ENCODE measurements around the gene DPEP2NB.
"Not testable (repeated sequence)": the region's sequence is repeated elsewhere in the genome, so short reads cannot be mapped to it uniquely, and the experiment has no call there.

The DPEP2NB gene

GRCh38 chr16:67972285-67972684 is 43.4 kb downstream of the DPEP2NB start:
- not testable (repeated sequence) for H3K9me3 ChIP-seq (ENCODE audit: control insufficient read depth in 5 of 5, low read length in 5 of 5)

DNA sequence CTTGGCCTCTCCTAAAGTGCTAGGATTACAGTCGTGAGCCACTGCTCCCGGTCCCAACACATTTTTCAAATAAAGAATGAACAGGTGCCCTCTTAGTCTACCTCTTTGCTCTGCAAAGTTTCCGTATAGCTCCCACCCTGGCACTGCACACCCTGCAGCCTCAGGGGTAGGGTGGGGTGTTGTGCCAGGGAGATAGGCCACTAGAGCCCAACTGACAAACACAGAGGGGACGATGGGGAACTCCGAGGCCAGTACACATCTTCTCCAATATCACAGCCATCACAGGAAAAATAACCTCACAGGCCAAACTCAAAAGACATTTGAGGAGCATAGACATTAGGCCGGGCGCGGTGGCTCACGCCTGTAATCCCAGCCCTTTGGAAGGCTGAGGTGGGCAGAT is 44.6 kb downstream of the DPEP2NB start:
- no peak overlapping the region for H3K9ac ChIP-seq (ENCODE audit: low read length in 5 of 5)
- H3K4me3 ChIP-seq (ENCODE audit: low read depth in 1 of 5, low read length in 5 of 5): no peak overlapping the region
- no peaks in the 10 kb centered on the region for H3K9me3 ChIP-seq (ENCODE audit: control insufficient read depth in 5 of 5, low read length in 5 of 5)
- H3K36me3 ChIP-seq (ENCODE audit: control insufficient read depth in 5 of 5, insufficient read depth in 5 of 5, low read length in 5 of 5): no peaks in the 10 kb centered on the region
- no peaks in the 10 kb centered on the region for H3K27me3 ChIP-seq (ENCODE audit: control insufficient read depth in 5 of 5, insufficient read depth in 4 of 5, low read length in 5 of 5)
- H3K27ac ChIP-seq (ENCODE audit: low read depth, low read length): no peak overlapping the region
- H3K4me1 ChIP-seq (ENCODE audit: control insufficient read depth in 5 of 5, insufficient read depth in 5 of 5, low read length in 5 of 5): peaks cover 14 to 28% (median 25%) of the 10 kb centered on the region in 5 donors

More at GRCh38 chr16:67972285-67972684, 43.4 kb downstream of the DPEP2NB start:
- not testable (repeated sequence) for H3K36me3 ChIP-seq (ENCODE audit: control insufficient read depth in 5 of 5, insufficient read depth in 5 of 5, low read length in 5 of 5); H3K9ac ChIP-seq (ENCODE audit: low read length in 5 of 5); H3K4me3 ChIP-seq (ENCODE audit: low read depth in 1 of 5, low read length in 5 of 5); H3K27me3 ChIP-seq (ENCODE audit: control insufficient read depth in 5 of 5, insufficient read depth in 4 of 5, low read length in 5 of 5); H3K27ac ChIP-seq (ENCODE audit: low read depth, low read length)
- H3K4me1 ChIP-seq (ENCODE audit: control insufficient read depth in 5 of 5, insufficient read depth in 5 of 5, low read length in 5 of 5): peaks cover 2 to 16% (median 13%) of the 10 kb centered on the region in 5 donors

- Histone ChIP-seq H3K9ac (ENCODE audit: low read length in 5 of 5) (peak overlapping the region; percentile 8 to 82 (median 82)), H3K36me3 (ENCODE audit: control insufficient read depth in 5 of 5, insufficient read depth in 5 of 5, low read length in 5 of 5) (peaks cover 0 to 5% (median 3%) of the 10 kb centered on the region in 5 donors), H3K4me1 (ENCODE audit: control insufficient read depth in 5 of 5, insufficient read depth in 5 of 5, low read length in 5 of 5) (peaks cover 14 to 44% (median 39%) of the 10 kb centered on the region in 5 donors), H3K27me3 (ENCODE audit: control insufficient read depth in 5 of 5, insufficient read depth in 4 of 5, low read length in 5 of 5) (no peaks in the 10 kb centered on the region), H3K27ac (ENCODE audit: low read depth, low read length) (peak overlapping the region; percentile 91), H3K9me3 (ENCODE audit: control insufficient read depth in 5 of 5, low read length in 5 of 5) (no peaks in the 10 kb centered on the region), H3K4me3 (ENCODE audit: low read depth in 1 of 5, low read length in 5 of 5) (peak overlapping the region; percentile 70 to 94 (median 84))
Measured at GRCh38 chr16:67969254-67970039, 46.3 kb downstream of the DPEP2NB start.

DNA sequence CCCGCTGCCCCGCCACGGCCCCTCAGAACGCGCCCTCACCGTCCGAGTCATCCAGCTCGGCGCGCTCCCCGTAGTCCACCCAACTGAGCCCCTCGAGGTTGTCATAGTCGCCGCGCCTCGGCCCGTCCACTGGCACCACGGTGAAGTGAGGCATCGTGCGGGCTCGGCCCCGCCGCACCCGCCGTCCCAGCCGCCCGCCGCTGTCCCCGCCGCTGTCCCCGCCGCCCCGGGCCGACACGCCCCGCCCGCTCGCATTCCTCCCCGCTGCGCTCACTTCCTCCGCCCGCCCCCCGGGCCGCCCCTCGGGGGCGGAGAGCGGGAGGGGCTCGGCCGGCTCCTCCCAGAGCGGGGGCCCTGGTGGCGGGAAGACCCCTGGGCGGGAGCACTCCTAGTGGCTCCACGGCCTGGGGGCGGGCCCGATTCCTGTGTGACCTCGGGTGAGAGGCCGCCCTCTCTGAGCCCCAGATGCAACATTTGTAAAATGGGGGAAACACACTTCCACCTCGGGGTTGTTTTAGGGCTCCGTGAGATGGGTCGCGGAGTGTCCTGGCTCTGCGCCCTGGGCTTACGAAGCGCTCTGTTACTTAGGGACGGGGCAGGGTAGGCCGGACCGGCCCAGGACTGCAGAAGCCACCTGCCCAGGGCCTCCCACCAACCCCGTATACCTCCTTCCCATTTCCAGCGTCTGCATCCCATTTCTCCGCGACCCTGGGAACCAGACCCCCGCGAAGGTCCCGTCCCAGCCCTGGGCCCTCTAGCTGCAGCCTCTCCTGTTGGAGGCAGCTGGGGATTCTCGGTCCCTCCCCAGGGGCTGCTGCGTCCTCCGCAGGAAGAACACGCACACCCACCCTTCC is 47.1 kb downstream of the DPEP2NB start, which contains the start of gene SLC12A4:
Gene SLC12A4 (minus strand): TSS at position 238 of the 854 bp plus-strand sequence. CDS start 84 bp downstream, at position 154.
- H3K36me3 ChIP-seq (ENCODE audit: control insufficient read depth in 5 of 5, insufficient read depth in 5 of 5, low read length in 5 of 5): peaks cover 0 to 5% (median 5%) of the 10 kb centered on the region in 5 donors
- no peaks in the 10 kb centered on the region for H3K9me3 ChIP-seq (ENCODE audit: control insufficient read depth in 5 of 5, low read length in 5 of 5)
- H3K27me3 ChIP-seq (ENCODE audit: control insufficient read depth in 5 of 5, insufficient read depth in 4 of 5, low read length in 5 of 5): no peaks in the 10 kb centered on the region
- H3K4me1 ChIP-seq (ENCODE audit: control insufficient read depth in 5 of 5, insufficient read depth in 5 of 5, low read length in 5 of 5): peaks cover 14 to 52% (median 47%) of the 10 kb centered on the region in 5 donors
- peak within 1 kb of the TSS; percentile 89 to 98 (median 92) for H3K9ac ChIP-seq (ENCODE audit: low read length in 5 of 5)
- peak within 1 kb of the TSS; percentile 73 to 94 (median 84) for H3K4me3 ChIP-seq (ENCODE audit: low read depth in 1 of 5, low read length in 5 of 5)
- H3K27ac ChIP-seq (ENCODE audit: low read depth, low read length): peak within 1 kb of the TSS; percentile 91

DNA sequence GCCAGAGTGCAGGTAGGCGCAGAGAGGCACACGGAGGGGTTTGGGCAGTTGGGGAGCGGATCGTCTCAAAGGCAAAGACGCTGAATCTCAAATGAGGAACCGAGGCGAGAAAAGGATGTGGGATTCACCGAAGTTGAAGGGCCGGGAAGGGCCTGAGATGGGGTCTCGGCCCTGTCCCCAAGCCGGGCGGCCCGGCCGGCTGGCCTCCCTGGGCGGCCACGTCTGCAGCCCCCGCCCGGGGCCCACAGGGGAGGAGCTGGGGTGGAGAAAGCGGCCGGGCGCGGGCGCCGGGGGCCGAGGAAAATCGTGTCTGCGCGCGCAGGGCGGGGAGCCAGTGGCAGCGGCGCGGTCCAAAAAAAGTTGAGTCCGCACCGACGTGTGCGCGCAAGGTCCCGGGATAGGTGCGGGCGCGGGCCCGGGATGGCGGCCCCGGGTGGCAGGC is 47.7 kb downstream of the DPEP2NB start:
- Histone ChIP-seq H3K4me1 (ENCODE audit: control insufficient read depth in 5 of 5, insufficient read depth in 5 of 5, low read length in 5 of 5) (peaks cover 15 to 59% (median 53%) of the 10 kb centered on the region in 5 donors), H3K27ac (ENCODE audit: low read depth, low read length) (peak overlapping the region; percentile 91), H3K36me3 (ENCODE audit: control insufficient read depth in 5 of 5, insufficient read depth in 5 of 5, low read length in 5 of 5) (peaks cover 0 to 10% (median 6%) of the 10 kb centered on the region in 5 donors), H3K9me3 (ENCODE audit: control insufficient read depth in 5 of 5, low read length in 5 of 5) (no peaks in the 10 kb centered on the region), H3K4me3 (ENCODE audit: low read depth in 1 of 5, low read length in 5 of 5) (peak overlapping the region; percentile 73 to 94 (median 84)), H3K9ac (ENCODE audit: low read length in 5 of 5) (peak overlapping the region; percentile 89 to 98 (median 92)), H3K27me3 (ENCODE audit: control insufficient read depth in 5 of 5, insufficient read depth in 4 of 5, low read length in 5 of 5) (no peaks in the 10 kb centered on the region)

- Histone ChIP-seq H3K9me3 (ENCODE audit: control insufficient read depth in 5 of 5, low read length in 5 of 5) (no peaks in the 10 kb centered on the region), H3K4me3 (ENCODE audit: low read depth in 1 of 5, low read length in 5 of 5) (peak overlapping the region; percentile 73 to 94 (median 84)), H3K36me3 (ENCODE audit: control insufficient read depth in 5 of 5, insufficient read depth in 5 of 5, low read length in 5 of 5) (peaks cover 0 to 16% (median 12%) of the 10 kb centered on the region in 5 donors), H3K27ac (ENCODE audit: low read depth, low read length) (peak overlapping the region; percentile 91), H3K27me3 (ENCODE audit: control insufficient read depth in 5 of 5, insufficient read depth in 4 of 5, low read length in 5 of 5) (no peaks in the 10 kb centered on the region), H3K4me1 (ENCODE audit: control insufficient read depth in 5 of 5, insufficient read depth in 5 of 5, low read length in 5 of 5) (peaks cover 18 to 65% (median 59%) of the 10 kb centered on the region in 5 donors), H3K9ac (ENCODE audit: low read length in 5 of 5) (peak overlapping the region; percentile 89 to 98 (median 92))
Measured at GRCh38 chr16:67967183-67967957, 48.3 kb downstream of the DPEP2NB start.

- Histone ChIP-seq H3K27ac (ENCODE audit: low read depth, low read length) (peak overlapping the region; percentile 91), H3K4me1 (ENCODE audit: control insufficient read depth in 5 of 5, insufficient read depth in 5 of 5, low read length in 5 of 5) (peaks cover 18 to 72% (median 65%) of the 10 kb centered on the region in 5 donors), H3K36me3 (ENCODE audit: control insufficient read depth in 5 of 5, insufficient read depth in 5 of 5, low read length in 5 of 5) (peaks cover 0 to 23% (median 19%) of the 10 kb centered on the region in 5 donors), H3K4me3 (ENCODE audit: low read depth in 1 of 5, low read length in 5 of 5) (peak overlapping the region; percentile 73 to 94 (median 84)), H3K9ac (ENCODE audit: low read length in 5 of 5) (peak overlapping the region; percentile 1 to 98 (median 89)), H3K9me3 (ENCODE audit: control insufficient read depth in 5 of 5, low read length in 5 of 5) (no peaks in the 10 kb centered on the region), H3K27me3 (ENCODE audit: control insufficient read depth in 5 of 5, insufficient read depth in 4 of 5, low read length in 5 of 5) (no peaks in the 10 kb centered on the region)
Measured at GRCh38 chr16:67966549-67967182, 49.0 kb downstream of the DPEP2NB start.

GRCh38 chr16:67965668-67966548 is 49.8 kb downstream of the DPEP2NB start:
- H3K27me3 ChIP-seq (ENCODE audit: control insufficient read depth in 5 of 5, insufficient read depth in 4 of 5, low read length in 5 of 5): no peaks in the 10 kb centered on the region
- peak overlapping the region; percentile 91 for H3K27ac ChIP-seq (ENCODE audit: low read depth, low read length)
- no peaks in the 10 kb centered on the region for H3K9me3 ChIP-seq (ENCODE audit: control insufficient read depth in 5 of 5, low read length in 5 of 5)
- H3K4me3 ChIP-seq (ENCODE audit: low read depth in 1 of 5, low read length in 5 of 5): peak overlapping the region; percentile 22 to 94 (median 84)
- peaks cover 0 to 31% (median 27%) of the 10 kb centered on the region in 5 donors for H3K36me3 ChIP-seq (ENCODE audit: control insufficient read depth in 5 of 5, insufficient read depth in 5 of 5, low read length in 5 of 5)
- peaks cover 18 to 80% (median 72%) of the 10 kb centered on the region in 5 donors for H3K4me1 ChIP-seq (ENCODE audit: control insufficient read depth in 5 of 5, insufficient read depth in 5 of 5, low read length in 5 of 5)
- H3K9ac ChIP-seq (ENCODE audit: low read length in 5 of 5): peak overlapping the region; percentile 1 to 98 (median 89)
